ENCODE measurements around the gene IQSEC1. TPM values are rescaled to one million over a fixed set of nuclear protein-coding genes. Genes with fewer than 3 reads are reported as not detected.

IQSEC1 gene
- total and polyA plus RNA-seq, 2 experiments from 2014 or later, result 17.8 to 51.7 TPM

GRCh38 chr3:12943124-12944021, 129.9 kb downstream of the IQSEC1 start:
- no peak for TF ChIP-seq CTCF (IDR thresholded peaks at IDR 0.05; ENCODE audit: low read depth, low read length)
- Histone ChIP-seq H3K27ac (peak overlapping the region; percentile 78), H3K4me1 (ENCODE audit: low read depth) (peaks cover 37% of the 10 kb centered on the region), H3K36me3 (no peaks in the 10 kb centered on the region), H3K27me3 (no peaks in the 10 kb centered on the region), H3K9me3 (ENCODE audit: low read depth) (no peaks in the 10 kb centered on the region), H3K4me3 (no peak overlapping the region)
- DNase-seq (ENCODE audit: low read depth in 1 of 2, low spot score in 1 of 2), result no peak

DNA sequence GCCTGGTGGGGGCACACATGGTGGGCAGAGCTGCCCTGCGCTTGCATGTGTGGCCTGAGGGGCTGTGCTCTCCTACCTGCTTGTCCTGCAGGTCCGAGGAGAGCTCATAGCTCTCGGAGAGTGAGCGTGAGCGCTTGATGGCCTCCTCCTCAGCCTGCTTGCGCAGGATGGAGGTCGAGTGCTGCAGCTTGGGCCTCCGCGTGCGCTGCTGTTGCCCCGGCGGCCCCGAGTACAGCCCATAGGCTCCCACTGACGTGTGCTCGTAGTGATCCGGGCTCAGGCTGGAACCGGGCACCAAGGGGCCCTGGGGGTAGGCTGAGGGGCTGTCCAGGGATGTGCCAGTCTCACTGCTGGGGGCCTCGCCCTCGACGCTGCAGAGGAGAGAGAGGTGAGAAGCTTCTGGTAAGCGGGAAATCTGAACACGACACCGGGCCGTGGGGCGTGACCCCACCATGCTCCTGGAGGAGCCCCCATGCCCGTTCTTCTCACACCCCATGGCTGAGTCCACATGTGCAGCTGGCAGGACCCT, 131.7 kb downstream of the IQSEC1 start:
- Histone ChIP-seq H3K9me3 (ENCODE audit: low read depth) (no peaks in the 10 kb centered on the region), H3K4me1 (ENCODE audit: low read depth) (peaks cover 31% of the 10 kb centered on the region), H3K27ac (no peak overlapping the region), H3K36me3 (no peaks in the 10 kb centered on the region), H3K4me3 (no peak overlapping the region), H3K27me3 (no peaks in the 10 kb centered on the region)
- no peak for DNase-seq (ENCODE audit: low read depth in 1 of 2, low spot score in 1 of 2)
- no peak for TF ChIP-seq CTCF (IDR thresholded peaks at IDR 0.05; ENCODE audit: low read depth, low read length)

DNA sequence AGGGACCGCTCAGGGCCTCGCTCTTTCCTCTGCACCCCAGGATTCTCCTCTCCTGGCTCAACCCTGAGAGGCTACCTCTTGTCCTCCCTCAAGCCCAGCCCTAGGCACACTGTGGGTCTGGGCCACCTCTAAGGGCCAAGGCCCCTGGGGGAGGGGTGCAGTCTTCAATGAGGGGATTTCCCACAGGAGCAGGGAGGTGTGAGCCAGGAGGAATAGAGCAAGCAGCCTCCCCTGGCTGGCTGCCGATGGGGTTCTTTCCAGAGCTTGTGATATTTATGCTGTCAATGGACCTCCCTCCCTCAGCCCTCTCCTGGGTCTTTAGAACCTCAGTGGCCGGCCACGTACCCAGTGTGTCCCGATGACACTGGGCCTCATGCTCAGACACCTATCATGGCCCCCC, 132.4 kb downstream of the IQSEC1 start:
- H3K36me3 ChIP-seq, result no peaks in the 10 kb centered on the region
- H3K9me3 ChIP-seq (ENCODE audit: low read depth), result no peaks in the 10 kb centered on the region
- no peak overlapping the region for H3K4me3 ChIP-seq
- H3K27me3 ChIP-seq, result no peaks in the 10 kb centered on the region
- H3K4me1 ChIP-seq (ENCODE audit: low read depth), result peaks cover 24% of the 10 kb centered on the region
- H3K27ac ChIP-seq, result no peak overlapping the region
- no peak for TF ChIP-seq CTCF (IDR thresholded peaks at IDR 0.05; ENCODE audit: low read depth, low read length)
- DNase-seq (ENCODE audit: low read depth in 1 of 2, low spot score in 1 of 2), result no peak

DNA sequence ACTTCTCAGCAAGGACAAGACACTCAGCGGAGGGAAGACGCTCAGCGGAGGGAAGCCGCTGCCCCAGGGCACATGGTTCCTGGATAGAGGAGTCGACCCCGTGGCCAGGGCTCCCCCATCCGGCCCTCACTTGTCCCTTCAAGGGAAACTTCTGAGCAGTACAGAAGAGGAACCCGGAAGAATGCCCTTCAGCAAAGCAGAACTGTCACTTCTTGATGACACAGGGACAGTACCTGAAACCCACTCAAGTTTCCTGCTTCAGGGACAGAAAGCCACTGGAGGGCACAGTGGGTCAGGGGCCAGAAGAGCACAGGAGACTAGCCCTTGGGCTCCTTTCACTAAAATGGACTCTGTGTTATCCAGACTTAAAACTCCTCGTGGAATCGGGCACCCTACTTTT, 134.1 kb downstream of the IQSEC1 start:
- Histone ChIP-seq H3K9me3 (ENCODE audit: low read depth) (no peaks in the 10 kb centered on the region), H3K36me3 (peaks cover 4% of the 10 kb centered on the region), H3K4me1 (ENCODE audit: low read depth) (peaks cover 18% of the 10 kb centered on the region), H3K4me3 (no peak overlapping the region), H3K27me3 (no peaks in the 10 kb centered on the region), H3K27ac (no peak overlapping the region)
- TF ChIP-seq CTCF (IDR thresholded peaks at IDR 0.05; ENCODE audit: low read depth, low read length), result no peak
- DNase-seq (ENCODE audit: low read depth in 1 of 2, low spot score in 1 of 2), result no peak

DNA sequence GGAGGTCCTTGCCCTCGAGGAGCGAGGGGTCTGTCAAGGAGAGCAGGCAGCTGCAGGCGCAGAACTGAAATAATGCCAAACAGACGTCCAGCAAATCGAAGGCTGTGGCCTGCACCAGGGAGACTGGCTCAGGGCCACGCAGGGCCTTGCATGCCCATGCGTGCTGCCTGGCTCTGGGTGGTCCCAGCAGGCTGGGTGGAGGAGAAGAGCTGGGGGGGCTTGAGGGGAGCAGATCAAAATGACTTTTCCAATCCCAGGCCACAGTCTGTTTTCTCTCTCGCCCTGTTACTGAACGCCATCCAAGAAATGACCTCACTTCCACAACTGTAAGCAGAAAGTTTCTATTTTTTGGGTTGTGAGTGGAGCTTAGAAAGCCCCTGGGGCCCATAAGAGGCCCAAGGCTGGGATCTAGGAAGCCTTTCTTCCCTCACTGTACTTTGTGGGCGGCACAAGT, 134.9 kb downstream of the IQSEC1 start:
- no peaks in the 10 kb centered on the region for H3K9me3 ChIP-seq (ENCODE audit: low read depth)
- no peak for TF ChIP-seq CTCF (IDR thresholded peaks at IDR 0.05; ENCODE audit: low read depth, low read length)
- no peak overlapping the region for H3K4me3 ChIP-seq
- peaks cover 19% of the 10 kb centered on the region for H3K4me1 ChIP-seq (ENCODE audit: low read depth)
- peaks cover 4% of the 10 kb centered on the region for H3K36me3 ChIP-seq
- DNase-seq (ENCODE audit: low read depth in 1 of 2, low spot score in 1 of 2), result peak in 1 of 2 donors; percentile 33
- no peaks in the 10 kb centered on the region for H3K27me3 ChIP-seq
- no peak overlapping the region for H3K27ac ChIP-seq
